ENCODE results near the gene MUS81.

The MUS81 gene

DNA sequence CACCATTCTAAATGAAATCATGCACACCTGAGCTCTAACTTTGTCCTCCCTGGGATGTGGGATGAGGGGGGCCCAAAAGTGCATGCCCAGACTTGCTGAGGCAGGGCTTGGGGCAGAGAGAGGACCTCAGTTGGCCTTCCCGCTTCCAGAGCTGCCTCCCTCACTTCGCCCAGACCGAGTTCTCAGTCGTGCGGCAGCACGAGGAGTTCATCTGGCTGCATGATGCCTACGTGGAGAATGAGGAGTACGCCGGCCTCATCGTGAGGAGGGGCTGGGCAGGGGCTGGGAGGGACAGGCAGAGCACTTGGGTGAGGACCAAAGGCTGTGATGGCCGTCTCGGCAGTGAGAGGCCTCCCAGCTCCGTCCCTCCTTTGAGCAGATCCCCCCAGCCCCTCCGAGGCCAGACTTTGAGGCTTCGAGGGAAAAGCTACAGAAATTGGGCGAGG, 10.4 kb upstream of the MUS81 start:
- H3K27ac ChIP-seq (replicated peaks), result no peak overlapping the region
- no peak for DNase-seq (ENCODE audit: low read depth in 1 of 2, low spot score in 1 of 2)
- H3K27me3 ChIP-seq (ENCODE audit: insufficient read depth, poor library complexity, severe bottlenecking), result no peaks in the 10 kb centered on the region
- TF ChIP-seq, protein P1, sequence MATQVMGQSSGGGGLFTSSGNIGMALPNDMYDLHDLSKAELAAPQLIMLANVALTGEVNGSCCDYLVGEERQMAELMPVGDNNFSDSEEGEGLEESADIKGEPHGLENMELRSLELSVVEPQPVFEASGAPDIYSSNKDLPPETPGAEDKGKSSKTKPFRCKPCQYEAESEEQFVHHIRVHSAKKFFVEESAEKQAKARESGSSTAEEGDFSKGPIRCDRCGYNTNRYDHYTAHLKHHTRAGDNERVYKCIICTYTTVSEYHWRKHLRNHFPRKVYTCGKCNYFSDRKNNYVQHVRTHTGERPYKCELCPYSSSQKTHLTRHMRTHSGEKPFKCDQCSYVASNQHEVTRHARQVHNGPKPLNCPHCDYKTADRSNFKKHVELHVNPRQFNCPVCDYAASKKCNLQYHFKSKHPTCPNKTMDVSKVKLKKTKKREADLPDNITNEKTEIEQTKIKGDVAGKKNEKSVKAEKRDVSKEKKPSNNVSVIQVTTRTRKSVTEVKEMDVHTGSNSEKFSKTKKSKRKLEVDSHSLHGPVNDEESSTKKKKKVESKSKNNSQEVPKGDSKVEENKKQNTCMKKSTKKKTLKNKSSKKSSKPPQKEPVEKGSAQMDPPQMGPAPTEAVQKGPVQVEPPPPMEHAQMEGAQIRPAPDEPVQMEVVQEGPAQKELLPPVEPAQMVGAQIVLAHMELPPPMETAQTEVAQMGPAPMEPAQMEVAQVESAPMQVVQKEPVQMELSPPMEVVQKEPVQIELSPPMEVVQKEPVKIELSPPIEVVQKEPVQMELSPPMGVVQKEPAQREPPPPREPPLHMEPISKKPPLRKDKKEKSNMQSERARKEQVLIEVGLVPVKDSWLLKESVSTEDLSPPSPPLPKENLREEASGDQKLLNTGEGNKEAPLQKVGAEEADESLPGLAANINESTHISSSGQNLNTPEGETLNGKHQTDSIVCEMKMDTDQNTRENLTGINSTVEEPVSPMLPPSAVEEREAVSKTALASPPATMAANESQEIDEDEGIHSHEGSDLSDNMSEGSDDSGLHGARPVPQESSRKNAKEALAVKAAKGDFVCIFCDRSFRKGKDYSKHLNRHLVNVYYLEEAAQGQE (IDR thresholded peaks at IDR 0.05; ENCODE audit: insufficient replicate concordance, low read depth), result no peak
- TF ChIP-seq GABPA (IDR thresholded peaks at IDR 0.05; ENCODE audit: low read depth) (no peak), POLR2AphosphoS5 (IDR thresholded peaks at IDR 0.05; ENCODE audit: low read depth) (no peak), SPI1 (IDR thresholded peaks at IDR 0.05; ENCODE audit: borderline replicate concordance, low read depth) (no peak)
- TF ChIP-seq, protein P2, sequence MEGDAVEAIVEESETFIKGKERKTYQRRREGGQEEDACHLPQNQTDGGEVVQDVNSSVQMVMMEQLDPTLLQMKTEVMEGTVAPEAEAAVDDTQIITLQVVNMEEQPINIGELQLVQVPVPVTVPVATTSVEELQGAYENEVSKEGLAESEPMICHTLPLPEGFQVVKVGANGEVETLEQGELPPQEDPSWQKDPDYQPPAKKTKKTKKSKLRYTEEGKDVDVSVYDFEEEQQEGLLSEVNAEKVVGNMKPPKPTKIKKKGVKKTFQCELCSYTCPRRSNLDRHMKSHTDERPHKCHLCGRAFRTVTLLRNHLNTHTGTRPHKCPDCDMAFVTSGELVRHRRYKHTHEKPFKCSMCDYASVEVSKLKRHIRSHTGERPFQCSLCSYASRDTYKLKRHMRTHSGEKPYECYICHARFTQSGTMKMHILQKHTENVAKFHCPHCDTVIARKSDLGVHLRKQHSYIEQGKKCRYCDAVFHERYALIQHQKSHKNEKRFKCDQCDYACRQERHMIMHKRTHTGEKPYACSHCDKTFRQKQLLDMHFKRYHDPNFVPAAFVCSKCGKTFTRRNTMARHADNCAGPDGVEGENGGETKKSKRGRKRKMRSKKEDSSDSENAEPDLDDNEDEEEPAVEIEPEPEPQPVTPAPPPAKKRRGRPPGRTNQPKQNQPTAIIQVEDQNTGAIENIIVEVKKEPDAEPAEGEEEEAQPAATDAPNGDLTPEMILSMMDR (IDR thresholded peaks at IDR 0.05; ENCODE audit: insufficient read depth, low read length), result no peak
- no peak overlapping the region for H3K4me3 ChIP-seq (replicated peaks; ENCODE audit: insufficient read depth, low read length)

DNA sequence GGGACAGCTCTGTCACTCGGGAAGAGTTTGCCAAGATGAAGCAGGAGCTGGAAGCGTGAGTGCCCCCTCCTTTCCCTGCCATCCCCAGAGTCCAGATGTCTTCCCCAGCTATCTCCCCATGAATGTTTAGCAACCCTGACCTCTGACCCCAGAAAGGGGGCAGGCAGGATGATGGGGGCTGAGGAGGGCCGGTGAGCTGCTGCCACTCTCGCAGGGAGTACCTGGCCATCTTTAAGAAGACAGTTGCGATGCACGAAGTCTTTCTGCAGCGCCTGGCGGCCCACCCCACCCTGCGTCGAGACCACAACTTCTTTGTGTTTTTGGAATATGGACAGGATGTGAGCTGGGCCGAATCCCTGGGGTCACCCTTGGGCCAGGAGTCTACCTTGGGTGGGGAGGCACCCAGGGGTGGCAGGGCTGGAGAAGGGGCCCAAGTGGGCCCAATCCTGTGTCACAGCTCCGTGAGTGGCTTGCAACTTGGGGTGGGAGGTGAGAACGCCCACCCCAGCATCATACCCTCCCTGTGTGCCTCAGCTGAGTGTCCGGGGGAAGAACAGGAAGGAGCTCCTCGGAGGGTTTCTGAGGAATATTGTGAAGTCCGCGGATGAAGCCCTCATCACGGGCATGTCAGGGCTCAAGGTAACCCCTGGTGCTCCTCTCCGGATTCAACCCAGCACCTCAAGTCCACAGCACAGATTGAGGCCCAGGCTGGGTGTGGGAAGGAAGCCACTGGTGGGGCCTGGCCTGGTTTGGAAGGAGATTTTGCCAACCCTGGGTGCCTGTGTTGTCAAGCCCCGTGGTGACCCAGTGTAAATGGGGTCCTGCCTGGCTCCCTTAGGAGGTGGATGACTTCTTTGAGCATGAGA, 9.8 kb upstream of the MUS81 start:
- no peaks in the 10 kb centered on the region for H3K27me3 ChIP-seq (ENCODE audit: insufficient read depth, poor library complexity, severe bottlenecking)
- no peak overlapping the region for H3K4me3 ChIP-seq (replicated peaks; ENCODE audit: insufficient read depth, low read length)
- TF ChIP-seq POLR2AphosphoS5 (IDR thresholded peaks at IDR 0.05; ENCODE audit: low read depth), result no peak
- TF ChIP-seq, protein P1 (IDR thresholded peaks at IDR 0.05; ENCODE audit: insufficient replicate concordance, low read depth), result no peak
- TF ChIP-seq, protein P2 (IDR thresholded peaks at IDR 0.05; ENCODE audit: insufficient read depth, low read length), result no peak
- TF ChIP-seq GABPA (IDR thresholded peaks at IDR 0.05; ENCODE audit: low read depth), result no peak
- no peak for TF ChIP-seq SPI1 (IDR thresholded peaks at IDR 0.05; ENCODE audit: borderline replicate concordance, low read depth)
- H3K27ac ChIP-seq (replicated peaks), result no peak overlapping the region
- no peak for DNase-seq (ENCODE audit: low read depth in 1 of 2, low spot score in 1 of 2)

DNA sequence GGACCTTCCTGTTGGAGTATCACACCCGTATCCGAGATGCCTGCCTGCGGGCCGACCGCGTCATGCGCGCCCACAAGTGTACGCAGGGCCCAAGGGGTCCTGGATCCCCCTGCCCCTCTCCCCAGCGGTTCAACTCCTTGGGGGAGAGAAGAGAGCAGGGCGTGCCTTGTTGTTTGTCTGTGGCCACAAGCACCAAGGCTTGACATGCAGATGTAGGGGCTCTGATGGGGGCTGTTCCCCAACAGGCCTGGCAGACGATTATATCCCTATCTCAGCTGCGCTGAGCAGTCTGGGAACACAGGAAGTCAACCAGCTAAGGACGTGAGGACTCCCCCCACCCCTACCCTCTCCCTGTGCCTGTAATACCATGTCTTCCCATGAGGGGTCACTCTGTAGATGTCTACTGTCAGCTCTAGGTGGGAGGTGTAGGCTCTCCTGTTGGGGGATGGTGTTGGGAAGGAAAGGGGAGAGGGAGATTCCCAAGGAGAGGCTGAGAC, 9.1 kb upstream of the MUS81 start:
- Histone ChIP-seq H3K27me3 (ENCODE audit: insufficient read depth, poor library complexity, severe bottlenecking) (no peaks in the 10 kb centered on the region), H3K4me3 (replicated peaks; ENCODE audit: insufficient read depth, low read length) (no peak overlapping the region), H3K27ac (replicated peaks) (no peak overlapping the region)
- TF ChIP-seq, protein P2 (IDR thresholded peaks at IDR 0.05; ENCODE audit: insufficient read depth, low read length), result peak; percentile 72
- TF ChIP-seq GABPA (IDR thresholded peaks at IDR 0.05; ENCODE audit: low read depth) (no peak), SPI1 (IDR thresholded peaks at IDR 0.05; ENCODE audit: borderline replicate concordance, low read depth) (no peak), POLR2AphosphoS5 (IDR thresholded peaks at IDR 0.05; ENCODE audit: low read depth) (peak; percentile 30; the same call in 1 of the 2 replicates)
- TF ChIP-seq, protein P1 (IDR thresholded peaks at IDR 0.05; ENCODE audit: insufficient replicate concordance, low read depth), result no peak
- peak in 1 of 2 experiments; percentile 53 for DNase-seq (ENCODE audit: low read depth in 1 of 2, low spot score in 1 of 2)

All from HL-60 (cell line).